H1 (cell line): ENCODE measurements around the gene PRRG2. TPM values are rescaled to one million over a fixed set of nuclear protein-coding genes. Genes with fewer than 3 reads are reported as not detected.

Source experiments
- CTCF ChIA-PET: fragments of 300-600 bp; sonication (Branson Sonifier 250); formaldehyde crosslinking; loops from one replicate; lab custom pipeline; 2021; ENCODE audit not compliant: partially characterized antibody; lab: Charles Lee
- POLR2A ChIA-PET: fragments of 300-600 bp; sonication (Branson Sonifier 250); formaldehyde crosslinking; loops from one replicate; lab custom pipeline; 2021; ENCODE audit warnings: inconsistent platforms; ENCODE audit not compliant: partially characterized antibody; lab: Charles Lee
- DNase-seq, 2 experiments: peaks; one replicate each; pipeline versions ENCODE4 v3.0.0 to v3.0.0-alpha.2; 2010 to 2022; ENCODE audit warnings: low spot score in 2 of 2, low read depth in 1 of 2, mixed read lengths in 1 of 2
- FAIRE-seq: peaks from 2 replicates; lab custom pipeline; 2011; peaks lifted over from hg19 to GRCh38; lab: Jason Lieb, UNC
- H2AFZ ChIP-seq: 2 replicates; pipeline ENCODE4 v1.8.1; 2012; ENCODE audit warnings: low read length, inconsistent platforms
- H2AK5ac ChIP-seq: 2 replicates; pipeline ENCODE4 v1.6.1; 2013; ENCODE audit warnings: low read depth, low read length
- H2BK120ac ChIP-seq: replicated peaks from 2 replicates; pipeline ENCODE3; 2013; ENCODE audit warnings: low read depth, low read length, inconsistent platforms
- H2BK12ac ChIP-seq: 2 replicates; pipeline ENCODE4 v1.6.1; 2013; ENCODE audit warnings: low read depth, low read length
- H2BK15ac ChIP-seq: 2 replicates; pipeline ENCODE4 v1.6.1; 2013; ENCODE audit warnings: low read length
- H2BK20ac ChIP-seq: 2 replicates; pipeline ENCODE4 v1.6.1; 2013; ENCODE audit warnings: low read length
- H2BK5ac ChIP-seq: 2 replicates; pipeline ENCODE4 v1.6.1; 2013; ENCODE audit warnings: low read depth, low read length
- H3K14ac ChIP-seq: 2 replicates; pipeline ENCODE4 v1.6.1; 2013; ENCODE audit warnings: inconsistent platforms; ENCODE audit not compliant: insufficient read length
- H3K18ac ChIP-seq: 2 replicates; pipeline ENCODE4 v1.6.1; 2013; ENCODE audit warnings: low read length; ENCODE audit errors: extremely low read depth
- H3K23ac ChIP-seq: 2 replicates; pipeline ENCODE4 v1.6.1; 2013; ENCODE audit warnings: inconsistent platforms; ENCODE audit not compliant: insufficient read length
- H3K23me2 ChIP-seq: 2 replicates; pipeline ENCODE4 v1.6.1; 2013; ENCODE audit warnings: low read depth, low read length
- H3K27ac ChIP-seq: 2 replicates; pipeline ENCODE4 v1.6.1; 2011; ENCODE audit warnings: low read depth, low read length, inconsistent platforms
- H3K27me3 ChIP-seq, 4 experiments: replicated peaks in 1 of 4; 1 replicate in 1 of 4; 2 replicates in 3 of 4; pipeline versions ENCODE4 v1.6.1 to v1.8.1; 2011 to 2013; ENCODE audit warnings: low read length in 3 of 4, mild to moderate bottlenecking in 3 of 4, inconsistent platforms in 2 of 4, mixed read lengths in 2 of 4, moderate library complexity in 1 of 4; ENCODE audit not compliant: control insufficient read depth in 3 of 4, insufficient read depth in 3 of 4; ENCODE audit errors: extremely low read depth in 1 of 4
- H3K36me3 ChIP-seq, 4 experiments: 2 replicates each; pipeline versions ENCODE4 v1.6.1 to v1.8.1; 2011 to 2013; ENCODE audit warnings: mild to moderate bottlenecking in 4 of 4, low read length in 3 of 4, moderate library complexity in 2 of 4, control low read depth in 1 of 4, inconsistent platforms in 1 of 4; ENCODE audit not compliant: insufficient read depth in 4 of 4, control insufficient read depth in 2 of 4
- H3K4ac ChIP-seq: replicated peaks from 2 replicates; pipeline ENCODE3; 2013; ENCODE audit warnings: low read length, low read depth, mixed read lengths, inconsistent platforms; ENCODE audit not compliant: insufficient read length
- H3K4me1 ChIP-seq, 4 experiments: replicated peaks in 1 of 4; 1 replicate in 1 of 4; 2 replicates in 3 of 4; pipeline versions ENCODE4 v1.6.1 to v1.8.1; 2011 to 2013; ENCODE audit warnings: low read length in 3 of 4, inconsistent platforms in 2 of 4, mixed read lengths in 1 of 4; ENCODE audit not compliant: insufficient read depth in 4 of 4, control insufficient read depth in 3 of 4
- H3K4me2 ChIP-seq, 2 experiments: 2 replicates each; pipeline versions ENCODE4 v1.6.1 to v1.8.1; 2011 to 2013; ENCODE audit warnings: low read depth in 2 of 2, low read length in 2 of 2, control low read depth in 1 of 2, inconsistent platforms in 1 of 2, mild to moderate bottlenecking in 1 of 2; ENCODE audit not compliant: insufficient read depth in 1 of 2
- H3K4me3 ChIP-seq, 4 experiments: fragments of 200-600, 300-600 bp in 1 of 4; sonication (generic), shearing (Covaris generic), sonication (Bioruptor Twin) in 1 of 4; 2 replicates each; pipeline versions ENCODE4 v1.5.1 to v1.8.1; 2011 to 2016; ENCODE audit warnings: low read length in 4 of 4, low read depth in 3 of 4, control low read depth in 2 of 4, inconsistent platforms in 2 of 4, mild to moderate bottlenecking in 2 of 4, mixed read lengths in 1 of 4, moderate library complexity in 1 of 4; ENCODE audit not compliant: insufficient read depth in 2 of 4; ENCODE audit errors: extremely low read depth in 1 of 4
- H3K56ac ChIP-seq: replicated peaks from 2 replicates; pipeline ENCODE3; 2013; ENCODE audit warnings: low read depth, mild to moderate bottlenecking, mixed read lengths, low read length, inconsistent platforms; ENCODE audit not compliant: insufficient read length
- H3K79me1 ChIP-seq: 2 replicates; pipeline ENCODE4 v1.6.1; 2013; ENCODE audit warnings: low read depth, low read length, control low read depth
- H3K79me2 ChIP-seq, 2 experiments: 2 replicates each; pipeline versions ENCODE4 v1.6.1 to v1.8.1; 2012 to 2013; ENCODE audit warnings: low read length in 2 of 2, mild to moderate bottlenecking in 2 of 2, inconsistent platforms in 1 of 2; ENCODE audit not compliant: insufficient read depth in 2 of 2, control insufficient read depth in 1 of 2
- H3K9ac ChIP-seq, 4 experiments: replicated peaks in 1 of 4; 1 replicate in 1 of 4; 2 replicates in 3 of 4; pipeline versions ENCODE4 v1.6.1 to v1.8.1; 2011 to 2013; ENCODE audit warnings: low read depth in 3 of 4, low read length in 3 of 4, control low read depth in 2 of 4, mild to moderate bottlenecking in 2 of 4, moderate library complexity in 2 of 4, inconsistent platforms in 1 of 4; ENCODE audit errors: extremely low read depth in 1 of 4
- H3K9me3 ChIP-seq, 2 experiments: 2 replicates each; pipeline versions ENCODE4 v1.6.1 to v1.8.1; 2012 to 2013; ENCODE audit warnings: mild to moderate bottlenecking in 2 of 2, moderate library complexity in 2 of 2, control low read depth in 1 of 2, inconsistent platforms in 1 of 2, low read depth in 1 of 2, low read length in 1 of 2, mixed read lengths in 1 of 2; ENCODE audit not compliant: insufficient read depth in 2 of 2
- H4K20me1 ChIP-seq, 2 experiments: replicated peaks in 1 of 2; 2 replicates each; pipeline versions ENCODE3 to v1.8.1; 2011 to 2013; ENCODE audit warnings: inconsistent platforms in 2 of 2, low read length in 2 of 2, mild to moderate bottlenecking in 1 of 2; ENCODE audit not compliant: insufficient read depth in 2 of 2, control insufficient read depth in 1 of 2
- H4K5ac ChIP-seq: 2 replicates; pipeline ENCODE4 v1.6.1; 2013; ENCODE audit warnings: low read length, low read depth, mixed read lengths, inconsistent platforms; ENCODE audit not compliant: insufficient read length
- H4K8ac ChIP-seq: 2 replicates; pipeline ENCODE4 v1.8.0; 2013; ENCODE audit warnings: mild to moderate bottlenecking, moderate library complexity, low read length, inconsistent platforms; ENCODE audit not compliant: insufficient read depth; ENCODE audit errors: extremely low read depth
- H4K91ac ChIP-seq: replicated peaks from 2 replicates; pipeline ENCODE3; 2013; ENCODE audit warnings: low read length, mixed read lengths, inconsistent platforms; ENCODE audit not compliant: insufficient read length
- ASH2L ChIP-seq: fragments of 200-600, 300-600 bp; sonication (generic); IDR thresholded peaks from one replicate; pipeline ENCODE4 v1.7.1; 2017; ENCODE audit warnings: low read length
- BCL11A ChIP-seq, 2 experiments: IDR thresholded peaks; one replicate each; pipeline ENCODE4 v1.6.1; 2011; ENCODE audit warnings: low read depth in 2 of 2, low read length in 2 of 2, mild to moderate bottlenecking in 2 of 2
- CBX8 ChIP-seq: fragments of 300-800, 300-1000 bp; sonication (generic); IDR thresholded peaks from 2 replicates; pipeline ENCODE4 v1.7.1; 2016; ENCODE audit warnings: low read depth, low read length, borderline replicate concordance
- GTF2F1 ChIP-seq: IDR thresholded peaks from 2 replicates; pipeline ENCODE4 v1.6.1; 2012; ENCODE audit warnings: low read depth, low read length, improper control_type of control experiment, borderline replicate concordance
- POLR2AphosphoS5 ChIP-seq: IDR thresholded peaks from 2 replicates; pipeline ENCODE4 v1.6.1; 2011; ENCODE audit warnings: low read depth, low read length
- RXRA ChIP-seq: IDR thresholded peaks from 2 replicates; pipeline ENCODE4 v1.6.1; 2011; ENCODE audit warnings: low read depth, mild to moderate bottlenecking, low read length, moderate library complexity; ENCODE audit not compliant: insufficient read depth
- SIX5 ChIP-seq: IDR thresholded peaks from 2 replicates; pipeline ENCODE4 v1.6.1; 2011; ENCODE audit warnings: mild to moderate bottlenecking, low read depth, low read length
- SP4 ChIP-seq: IDR thresholded peaks from 2 replicates; pipeline ENCODE4 v1.6.1; 2012; ENCODE audit warnings: low read length, inconsistent platforms
- WGBS, 2 experiments: shearing (Covaris generic) in 1 of 2; methylation state at CpG; one replicate each; pipeline versions ENCODE4 v1.1.6 to v1.1.7; 2013 to 2015; ENCODE audit warnings: low lambda C conversion rate in 2 of 2, mixed read lengths in 2 of 2, inconsistent platforms in 1 of 2, low coverage in 1 of 2, missing lambda C conversion rate in 1 of 2; ENCODE audit not compliant: insufficient replicate concordance in 2 of 2, insufficient coverage in 1 of 2, insufficient read length in 1 of 2; ENCODE audit errors: extremely low coverage in 1 of 2, missing lambda C conversion rate in 1 of 2; 5-methylcytosine and 5-hydroxymethylcytosine counted together
- polyA plus RNA-seq, 7 experiments: library from polyadenylated mRNA; depleted of rRNA in 3 of 7; stranded (reverse) in 5 of 7; unstranded in 2 of 7; fragments of >200 nt in 5 of 7; fragments of 200-250 nt in 2 of 7; gene quantifications; 1 replicate in 5 of 7; 2 replicates in 1 of 7; 4 replicates in 1 of 7; pipeline versions ENCODE4 v1.2.1 to v1.2.3, GENCODE V29; 2011 to 2013; ENCODE audit warnings: missing spikeins in 2 of 7, mixed read lengths in 2 of 7
- total RNA-seq: library from RNA; stranded (reverse); fragmentation: NEBNext Ultra II Directional; extraction: Animal tissue kit (Norgen Biotek cat#: 25700); gene quantifications from 2 replicates; pipeline ENCODE4 v1.2.1, GENCODE V29; 2021
- TF ChIP-seq, protein P1 (sequence below): IDR thresholded peaks from 2 replicates; pipeline ENCODE4 v1.6.1; 2012; ENCODE audit warnings: low read length, inconsistent platforms
- TF ChIP-seq, protein P2 (sequence below): IDR thresholded peaks from 2 replicates; pipeline ENCODE4 v1.6.1; 2011; ENCODE audit warnings: low read depth, mild to moderate bottlenecking, low read length; ENCODE audit not compliant: insufficient read depth

The PRRG2 gene
- total and polyA plus RNA-seq, 2 of the 8 experiments (the other 6 are each of a cell fraction or from before 2014, with no cell fraction given): 4.1 to 5.6 TPM

DNA sequence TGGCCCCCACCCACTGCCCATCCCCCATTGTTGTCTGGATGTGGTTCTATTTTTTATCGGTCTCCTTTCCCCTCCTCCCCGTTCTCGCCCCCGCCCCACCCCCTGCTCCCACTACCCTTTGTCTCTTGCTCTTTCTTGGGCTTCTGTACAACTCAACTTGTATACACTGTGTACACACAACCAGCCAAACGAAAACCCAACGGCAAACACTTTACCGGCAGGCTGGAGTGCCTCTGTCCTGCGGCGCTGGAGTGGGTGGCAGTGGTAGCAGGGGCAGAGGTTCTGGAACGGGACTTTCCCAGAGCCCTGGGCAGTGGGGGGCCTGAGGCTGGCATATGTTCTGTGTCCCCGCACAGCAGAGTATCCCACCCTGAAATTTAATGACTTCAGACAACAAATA, 45.1 kb downstream of the PRRG2 start:
- Histone ChIP-seq H3K4me3 (no peak overlapping the region), H3K79me2 (no peaks in the 10 kb centered on the region), H3K4me1 (0 out of 7 replicates have a peak, but pooled peaks cover 0 to 3% (median 0%) of the 10 kb centered on the region in 4 experiments), H2AFZ (no peak overlapping the region), H2BK120ac (no peak overlapping the region), H3K18ac (no peak overlapping the region), H4K91ac (no peak overlapping the region), H2BK15ac (no peak overlapping the region), H3K4me2 (no peak overlapping the region), H3K23ac (no peak overlapping the region), H3K27ac (no peak overlapping the region), H2BK5ac (no peak overlapping the region), H3K9me3 (no peaks in the 10 kb centered on the region), H4K8ac (no peak overlapping the region), H3K36me3 (peaks cover 4 to 34% (median 13%) of the 10 kb centered on the region in 4 experiments; a peak in 7 of 8 replicates), H2AK5ac (no peak overlapping the region), H3K79me1 (no peaks in the 10 kb centered on the region; the same call in 1 of the 2 replicates), H3K9ac (no peak overlapping the region), H3K4ac (no peak overlapping the region), H3K14ac (no peak overlapping the region), H3K56ac (no peak overlapping the region), H3K27me3 (no peaks in the 10 kb centered on the region), H3K23me2 (no peaks in the 10 kb centered on the region), H4K5ac (no peak overlapping the region), H2BK12ac (no peak overlapping the region), H2BK20ac (no peak overlapping the region), H4K20me1 (peaks cover 3 to 11% of the 10 kb centered on the region in 2 experiments)
- CTCF ChIA-PET: no interaction called here
- no peak for TF ChIP-seq GTF2F1
- TF ChIP-seq ASH2L: no peak
- TF ChIP-seq RXRA: no peak
- TF ChIP-seq, protein P1, sequence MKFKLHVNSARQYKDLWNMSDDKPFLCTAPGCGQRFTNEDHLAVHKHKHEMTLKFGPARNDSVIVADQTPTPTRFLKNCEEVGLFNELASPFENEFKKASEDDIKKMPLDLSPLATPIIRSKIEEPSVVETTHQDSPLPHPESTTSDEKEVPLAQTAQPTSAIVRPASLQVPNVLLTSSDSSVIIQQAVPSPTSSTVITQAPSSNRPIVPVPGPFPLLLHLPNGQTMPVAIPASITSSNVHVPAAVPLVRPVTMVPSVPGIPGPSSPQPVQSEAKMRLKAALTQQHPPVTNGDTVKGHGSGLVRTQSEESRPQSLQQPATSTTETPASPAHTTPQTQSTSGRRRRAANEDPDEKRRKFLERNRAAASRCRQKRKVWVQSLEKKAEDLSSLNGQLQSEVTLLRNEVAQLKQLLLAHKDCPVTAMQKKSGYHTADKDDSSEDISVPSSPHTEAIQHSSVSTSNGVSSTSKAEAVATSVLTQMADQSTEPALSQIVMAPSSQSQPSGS: no peak
- TF ChIP-seq SP4: no peak
- no peak for TF ChIP-seq BCL11A (IDR thresholded peaks at IDR 0.05; ENCODE audit: low read depth in 2 of 2, low read length in 2 of 2)
- TF ChIP-seq, protein P2, sequence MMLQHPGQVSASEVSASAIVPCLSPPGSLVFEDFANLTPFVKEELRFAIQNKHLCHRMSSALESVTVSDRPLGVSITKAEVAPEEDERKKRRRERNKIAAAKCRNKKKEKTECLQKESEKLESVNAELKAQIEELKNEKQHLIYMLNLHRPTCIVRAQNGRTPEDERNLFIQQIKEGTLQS: no peak
- no peak for TF ChIP-seq SIX5
- TF ChIP-seq POLR2AphosphoS5: no peak
- TF ChIP-seq CBX8: no peak
- FAIRE-seq (no peak), DNase-seq (no peak)
- POLR2A ChIA-PET: interaction anchor here (2.6 to 50.7 kb wide), 2 partner anchors 9 to 24 kb away, joined by 14 to 840 read pairs; partner anchors contain the start of gene PRR12
- WGBS, 2 experiments: 98% methylated on average over 7 of the region's 11 CpGs; no CpG with 5 or more reads in 1 of the 2 experiments
